Measurements from ENCODE around the gene SPRR5.

GRCh38 chr1:152967201-152967600 is 20.2 kb downstream of the SPRR5 start:
- TF ChIP-seq EGR1 (IDR thresholded peaks at IDR 0.05) (no peak), NFIC (IDR thresholded peaks at IDR 0.05) (no peak), EP300 (IDR thresholded peaks at IDR 0.05; ENCODE audit: borderline replicate concordance) (no peak), RAD21 (IDR thresholded peaks at IDR 0.05; ENCODE audit: low read depth) (no peak), TCF12 (IDR thresholded peaks at IDR 0.05; ENCODE audit: low read depth) (no peak), TAF1 (IDR thresholded peaks at IDR 0.05; ENCODE audit: low read depth) (no peak), MAX (IDR thresholded peaks at IDR 0.05) (no peak), YY1 (IDR thresholded peaks at IDR 0.05; ENCODE audit: low read depth) (no peak), USF1 (IDR thresholded peaks at IDR 0.05) (no peak), REST (IDR thresholded peaks at IDR 0.05; ENCODE audit: low read depth) (no peak)
